NCI-H748 (cell line): ENCODE results near the gene TBCCD1.

Experiments
- DNase-seq: peaks from one replicate; lab custom pipeline; 2025; ENCODE audit not compliant: unreplicated experiment; lab: John Stamatoyannopoulos, UW

The TBCCD1 gene, protein sequence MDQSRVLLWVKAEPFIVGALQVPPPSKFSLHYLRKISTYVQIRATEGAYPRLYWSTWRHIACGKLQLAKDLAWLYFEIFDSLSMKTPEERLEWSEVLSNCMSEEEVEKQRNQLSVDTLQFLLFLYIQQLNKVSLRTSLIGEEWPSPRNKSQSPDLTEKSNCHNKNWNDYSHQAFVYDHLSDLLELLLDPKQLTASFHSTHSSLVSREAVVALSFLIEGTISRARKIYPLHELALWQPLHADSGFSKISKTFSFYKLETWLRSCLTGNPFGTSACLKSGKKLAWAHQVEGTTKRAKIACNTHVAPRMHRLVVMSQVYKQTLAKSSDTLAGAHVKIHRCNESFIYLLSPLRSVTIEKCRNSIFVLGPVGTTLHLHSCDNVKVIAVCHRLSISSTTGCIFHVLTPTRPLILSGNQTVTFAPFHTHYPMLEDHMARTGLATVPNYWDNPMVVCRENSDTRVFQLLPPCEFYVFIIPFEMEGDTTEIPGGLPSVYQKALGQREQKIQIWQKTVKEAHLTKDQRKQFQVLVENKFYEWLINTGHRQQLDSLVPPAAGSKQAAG

DNA sequence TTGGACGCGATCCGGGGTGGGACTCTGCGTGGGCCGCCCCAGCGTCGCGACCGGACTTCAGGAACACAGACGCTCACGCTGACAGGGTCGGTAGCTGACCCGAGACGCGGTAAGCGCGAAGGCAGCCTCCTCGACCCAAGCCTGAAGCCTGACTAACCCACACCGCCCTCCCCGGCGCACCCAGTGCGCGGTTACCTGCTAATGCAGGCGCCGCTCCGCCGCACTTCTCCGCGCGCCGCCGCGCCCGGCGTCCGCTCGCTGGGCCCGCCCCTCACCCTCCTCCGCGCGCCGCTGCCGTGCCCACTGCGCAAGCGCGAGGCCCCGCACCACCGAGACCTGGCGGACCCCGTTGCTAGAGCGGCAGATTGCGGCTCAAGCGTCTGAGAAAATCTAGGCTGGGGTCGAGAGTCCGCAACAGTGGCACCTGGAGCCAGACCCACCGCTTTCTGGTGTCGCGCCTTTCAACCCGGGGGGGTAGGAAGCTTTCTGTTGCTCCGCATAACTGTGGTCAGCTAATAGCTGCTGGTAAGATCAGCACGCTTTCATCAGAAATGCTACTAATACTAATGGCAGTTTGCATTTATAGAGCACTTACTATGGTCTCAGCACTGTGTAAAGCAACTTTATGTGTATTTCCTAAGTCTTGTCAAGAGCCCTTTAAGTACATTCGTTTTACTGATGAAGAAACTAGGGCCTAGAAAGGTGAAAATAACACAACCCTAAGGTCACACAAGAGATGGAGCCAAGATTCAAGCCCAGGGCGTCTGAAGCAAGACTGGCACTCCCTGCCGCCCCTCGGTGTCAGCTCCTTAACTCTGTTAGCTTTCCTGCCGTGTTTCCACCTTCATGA lies at the start of gene TBCCD1:
TSS of gene TBCCD1 (minus strand) at position 268 of the 850 bp plus-strand sequence. CDS start 3,010 bp downstream, outside the sequence.
- peak; percentile 80 for DNase-seq

DNA sequence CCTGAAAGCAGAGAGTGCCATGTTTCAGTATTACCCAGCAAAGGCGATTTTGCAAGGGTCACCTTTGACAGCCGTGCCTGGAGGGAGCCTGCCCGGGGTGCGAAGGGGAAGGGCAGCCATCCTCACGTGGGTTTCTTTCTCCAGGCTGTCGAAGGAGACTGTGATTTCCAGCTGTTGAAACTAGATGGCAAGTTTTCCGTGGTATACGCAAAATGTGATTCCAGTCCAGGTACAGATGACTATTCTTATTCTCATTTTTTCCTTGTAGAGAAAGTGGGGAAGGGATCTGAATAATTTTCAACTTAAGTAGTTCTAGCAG lies 49.1 kb upstream of the TBCCD1 start:
- no peak for DNase-seq

DNA sequence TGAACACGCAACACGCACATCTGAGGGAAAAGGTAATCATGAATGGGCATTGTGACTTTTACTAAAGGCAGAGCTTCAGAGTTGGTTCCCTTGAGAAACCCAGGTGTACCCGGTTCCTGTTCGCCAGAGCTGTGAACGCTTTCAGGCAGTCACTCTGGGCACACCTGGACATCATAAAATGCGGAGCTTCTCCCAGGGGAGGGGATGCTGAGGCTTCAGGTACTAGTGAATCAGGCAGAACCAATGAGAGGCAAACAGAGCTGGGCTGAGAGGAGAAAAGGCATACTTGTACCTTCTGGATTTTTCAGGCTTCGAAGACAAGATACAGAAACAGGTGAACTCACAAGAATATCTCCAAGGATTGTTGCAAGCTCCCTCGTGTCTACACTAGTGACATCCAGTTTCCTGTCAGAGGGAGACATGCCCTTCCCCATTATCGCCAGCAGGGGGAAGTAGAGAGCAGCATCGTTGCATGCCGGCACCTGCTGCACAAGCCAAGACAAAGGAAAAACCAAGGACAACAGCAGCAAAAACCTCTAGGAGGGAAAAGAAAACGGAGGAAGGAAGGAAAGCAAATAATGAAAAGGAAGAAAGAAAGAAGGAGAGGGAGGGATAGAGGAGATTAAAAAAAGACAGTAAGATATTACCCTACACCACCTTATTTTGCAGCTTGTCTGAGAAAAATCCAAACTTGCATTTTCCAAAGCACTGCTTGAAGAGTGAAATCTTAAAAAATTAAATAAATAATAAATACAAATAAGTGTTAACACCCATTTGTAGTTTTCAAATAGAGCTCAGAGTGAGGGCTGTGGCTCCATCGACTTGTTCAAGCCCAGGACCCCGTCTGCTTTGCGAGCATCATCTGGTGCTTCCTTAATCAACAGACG lies 47.7 kb upstream of the TBCCD1 start:
- DNase-seq: peak; percentile 52

DNA sequence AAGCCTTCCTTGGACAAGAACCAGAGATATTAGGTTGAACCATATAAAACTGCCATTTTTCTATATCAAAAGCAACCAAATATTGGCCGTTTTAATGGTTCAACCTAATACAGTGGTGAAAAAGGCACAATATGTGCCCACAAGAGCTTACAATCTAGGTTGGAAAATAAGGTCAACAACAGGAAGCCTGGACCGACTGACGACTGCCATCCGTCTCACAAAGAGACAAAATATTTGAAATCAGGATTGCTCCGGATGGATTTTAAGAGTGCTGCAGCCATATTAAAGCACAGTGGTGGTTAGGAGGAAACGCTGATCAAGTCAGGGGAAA lies 47.1 kb upstream of the TBCCD1 start:
- DNase-seq: no peak

DNA sequence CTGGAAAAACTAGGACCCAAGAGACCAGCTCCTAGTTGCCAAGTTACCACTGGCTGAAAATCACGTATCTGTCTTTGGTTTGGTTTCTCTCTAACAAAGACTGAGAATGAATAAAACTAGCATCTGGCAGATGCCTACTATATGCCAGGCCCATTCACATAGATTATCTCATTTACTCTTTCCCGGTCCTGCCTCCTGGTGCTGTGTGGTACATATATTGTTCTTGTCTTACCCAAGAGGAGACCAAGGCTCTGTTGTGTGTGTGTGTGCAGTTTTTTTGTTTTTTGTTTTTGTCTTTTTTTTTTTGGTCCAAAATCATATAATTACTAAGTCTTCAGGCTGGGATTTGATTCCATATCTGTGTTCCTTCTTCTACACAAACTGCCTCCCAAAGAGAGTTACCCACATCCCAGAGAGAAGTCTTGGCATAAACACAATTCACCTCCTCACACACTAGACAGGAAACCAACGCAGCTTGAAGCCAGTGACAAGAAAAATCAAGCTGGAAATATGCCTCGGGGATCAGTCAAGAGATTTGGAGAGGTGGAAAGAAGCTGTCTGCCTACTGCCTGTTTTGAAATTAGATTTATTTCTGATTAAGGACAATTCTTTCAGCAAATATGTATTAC lies 46.6 kb upstream of the TBCCD1 start:
- DNase-seq: no peak

DNA sequence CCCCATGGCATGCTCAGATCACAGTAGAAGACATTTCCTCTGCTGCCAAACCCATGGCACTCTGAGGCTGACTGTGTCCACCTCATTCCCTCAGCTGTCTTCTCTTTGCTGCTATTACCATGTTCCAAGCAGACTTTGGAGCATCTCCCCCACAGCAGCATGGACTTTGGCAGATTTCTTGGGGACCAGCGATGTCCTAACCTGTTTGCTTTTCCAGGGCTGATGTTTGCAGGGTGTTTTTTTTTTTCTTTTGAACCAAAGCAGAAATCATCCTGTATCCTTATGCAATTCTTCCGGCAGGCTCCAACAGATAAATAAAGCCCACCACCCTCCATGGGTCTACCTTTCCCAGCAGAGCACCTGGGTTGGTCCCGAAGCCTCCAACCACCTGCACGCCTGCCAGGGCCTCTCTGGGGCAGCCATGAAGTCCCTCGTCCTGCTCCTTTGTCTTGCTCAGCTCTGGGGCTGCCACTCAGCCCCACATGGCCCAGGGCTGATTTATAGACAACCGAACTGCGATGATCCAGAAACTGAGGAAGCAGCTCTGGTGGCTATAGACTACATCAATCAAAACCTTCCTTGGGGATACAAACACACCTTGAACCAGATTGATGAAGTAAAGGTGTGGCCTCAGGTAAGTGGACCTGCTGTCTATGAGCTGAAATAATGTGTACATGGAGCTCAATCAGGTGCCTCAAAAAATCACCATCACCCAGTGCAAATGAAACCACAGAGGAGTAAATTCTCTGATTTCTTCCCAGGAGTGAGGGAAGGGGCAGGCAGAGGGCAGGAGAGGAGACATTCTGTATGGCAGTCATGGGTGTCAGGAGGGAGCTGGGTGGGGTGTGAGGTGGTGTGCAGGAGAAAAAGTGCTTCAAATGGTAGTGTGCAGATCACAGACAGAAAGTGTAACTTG lies 45.8 kb upstream of the TBCCD1 start, which contains the start of gene AHSG:
TSS of gene AHSG (plus strand) at position 340 of the 916 bp plus-strand sequence. CDS start at position 422, 82 bp downstream.
- no peak for DNase-seq

DNA sequence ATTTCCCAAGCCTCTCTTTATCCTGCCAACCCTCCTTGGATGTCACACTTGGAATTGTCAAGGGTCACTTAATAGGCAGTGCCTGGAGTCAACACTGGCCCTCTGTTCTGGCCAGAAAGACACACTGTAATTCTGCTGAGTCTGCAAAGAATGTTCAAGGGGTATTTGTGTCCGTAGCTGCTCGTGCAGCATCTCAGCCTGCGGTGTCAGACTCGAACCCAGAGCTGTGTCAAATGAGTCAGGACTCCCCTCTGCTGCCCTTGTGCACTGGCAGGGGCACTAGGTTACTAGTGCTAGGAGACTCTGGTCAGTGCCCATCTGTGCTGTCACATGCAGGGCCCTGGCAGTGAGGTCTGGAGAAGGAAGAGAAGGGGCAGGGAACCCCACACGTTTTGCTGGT lies 44.9 kb upstream of the TBCCD1 start:
- DNase-seq: no peak

DNA sequence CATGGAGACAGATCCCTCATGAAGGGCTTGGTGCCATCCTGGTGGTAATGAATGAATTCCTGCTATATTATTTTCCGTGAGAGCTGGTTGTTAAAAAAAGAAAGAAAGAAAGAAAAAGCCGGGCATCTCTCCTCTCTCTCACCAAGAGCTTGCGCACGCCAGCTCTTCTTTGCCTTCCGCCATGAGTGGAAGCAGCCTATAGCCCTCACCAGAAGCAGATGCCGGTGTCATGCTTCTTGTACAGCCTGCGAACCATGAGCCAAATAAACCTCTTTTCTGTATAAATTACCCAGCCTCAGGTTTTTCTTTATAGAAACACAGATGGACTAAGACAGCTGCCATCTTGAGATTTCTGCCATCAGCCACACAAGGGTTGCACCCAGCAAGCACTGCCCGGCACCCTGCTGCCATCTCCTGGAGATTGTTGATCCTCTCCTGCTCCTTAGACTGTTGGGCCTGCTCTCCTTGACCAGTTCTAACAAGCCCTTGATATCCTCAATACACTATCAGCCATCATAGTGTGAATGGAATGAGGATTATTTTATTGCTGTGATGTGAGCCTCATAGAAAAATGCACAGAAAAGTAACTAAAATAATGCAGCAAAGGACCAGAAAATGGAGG lies 42.2 kb upstream of the TBCCD1 start:
- no peak for DNase-seq

DNA sequence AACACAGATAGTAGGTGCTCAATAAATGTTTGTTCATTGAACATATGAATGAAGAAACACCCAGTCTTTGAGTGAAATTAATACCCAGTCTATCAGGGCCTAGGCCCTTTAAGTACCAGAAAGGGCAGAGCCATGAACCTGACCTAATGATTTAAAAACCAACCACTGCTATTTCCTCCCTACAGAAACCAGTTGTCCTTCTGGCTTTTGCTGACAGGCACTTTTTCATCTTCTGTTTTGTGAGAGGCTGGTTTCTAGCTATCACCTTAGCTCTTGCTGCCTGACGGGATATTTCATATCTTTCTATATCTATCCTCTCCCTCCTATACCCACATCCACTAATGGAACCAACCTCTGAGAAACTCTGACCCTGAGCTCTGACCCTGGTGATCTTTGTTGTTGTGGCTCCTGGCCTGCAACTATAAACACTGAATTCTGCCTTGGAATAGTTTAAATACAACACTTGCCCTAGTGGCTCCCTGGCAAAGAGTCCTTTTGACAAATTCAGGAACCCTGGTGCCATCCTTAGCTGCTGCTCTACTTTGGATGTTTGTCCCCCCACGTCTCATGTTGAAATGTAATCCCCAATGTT lies 41.6 kb upstream of the TBCCD1 start:
- no peak for DNase-seq

DNA sequence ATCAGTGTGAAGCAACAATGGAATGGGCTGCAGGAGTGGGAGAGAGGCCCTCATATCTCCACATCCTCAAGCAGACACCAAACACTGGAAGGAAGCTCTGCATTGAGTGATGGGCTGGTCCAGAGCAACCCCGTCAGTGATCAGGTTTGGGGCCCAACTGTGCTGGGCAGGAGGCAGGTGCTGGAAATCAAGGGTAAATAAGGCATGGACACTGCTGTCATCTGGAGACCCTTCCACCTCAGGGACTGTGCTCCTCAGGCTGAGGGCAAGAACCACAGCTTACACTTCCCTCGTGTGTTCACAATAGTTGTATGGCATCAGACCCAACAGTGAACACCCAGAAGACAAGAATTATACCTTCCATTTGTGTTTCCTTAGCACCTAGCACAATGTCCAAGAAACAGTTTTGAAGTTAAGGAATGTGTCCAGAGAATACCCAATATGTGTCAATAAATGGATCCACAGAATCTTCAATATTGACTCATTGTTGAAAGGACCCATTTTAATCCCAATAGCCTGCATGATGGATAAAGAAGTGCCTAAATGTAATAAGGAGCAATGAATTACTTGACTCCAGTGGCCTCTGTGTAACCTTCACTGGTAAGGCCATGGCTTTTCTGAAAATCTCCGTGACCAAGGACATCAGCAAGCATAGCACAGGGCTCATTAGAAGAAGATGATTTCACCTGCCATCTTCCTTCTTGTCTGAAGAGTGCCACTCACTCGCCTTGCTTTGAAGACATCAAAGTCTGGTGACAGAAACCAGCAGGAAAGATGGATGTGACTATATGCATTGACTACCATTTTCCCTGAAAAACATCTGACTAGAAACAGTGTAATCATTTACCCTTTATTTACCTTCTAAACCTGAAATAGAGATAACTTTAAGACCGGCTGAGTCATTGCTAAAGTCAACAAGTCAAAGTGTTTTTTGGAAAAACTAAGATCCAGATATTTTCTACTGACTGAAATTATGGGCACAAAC lies 38.7 kb upstream of the TBCCD1 start:
- no peak for DNase-seq

DNA sequence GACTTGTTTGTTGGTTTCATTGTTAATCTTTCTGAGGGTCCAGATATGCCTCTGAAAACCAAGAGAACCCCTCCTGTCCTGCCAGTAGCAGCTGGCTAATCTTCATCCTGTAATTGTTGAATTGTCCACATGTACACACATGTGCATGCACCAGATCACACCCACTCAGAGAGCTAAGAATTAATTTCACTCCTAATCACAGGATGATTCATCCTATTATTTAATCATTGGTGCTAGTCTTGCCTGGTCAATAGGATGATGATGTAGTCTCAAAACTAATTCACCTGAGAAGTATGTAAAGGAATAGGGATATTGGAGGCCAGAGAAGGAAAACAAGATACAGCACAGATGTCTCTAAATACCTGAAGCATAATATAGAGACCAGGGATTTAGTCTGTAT lies 37.9 kb upstream of the TBCCD1 start:
- DNase-seq: no peak

DNA sequence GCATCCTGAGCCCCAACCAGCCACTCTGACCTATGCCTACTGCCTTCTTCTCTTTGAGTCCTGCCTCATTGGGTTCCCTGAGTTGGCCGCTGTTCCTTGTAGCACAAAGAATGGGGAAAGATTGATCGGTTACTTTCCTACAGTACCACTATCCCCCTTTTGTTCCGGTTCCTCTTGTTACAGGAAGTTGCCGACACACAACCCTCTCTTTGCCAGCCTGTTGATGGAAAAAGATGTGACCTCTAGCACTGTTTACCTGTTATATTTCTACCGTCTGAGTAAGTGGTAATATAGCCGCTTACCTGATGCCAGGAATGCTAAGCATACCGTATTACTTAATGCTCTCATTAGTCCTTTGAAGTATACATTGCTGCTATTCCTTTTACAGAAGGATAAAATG lies 36.0 kb upstream of the TBCCD1 start:
- DNase-seq: no peak

DNA sequence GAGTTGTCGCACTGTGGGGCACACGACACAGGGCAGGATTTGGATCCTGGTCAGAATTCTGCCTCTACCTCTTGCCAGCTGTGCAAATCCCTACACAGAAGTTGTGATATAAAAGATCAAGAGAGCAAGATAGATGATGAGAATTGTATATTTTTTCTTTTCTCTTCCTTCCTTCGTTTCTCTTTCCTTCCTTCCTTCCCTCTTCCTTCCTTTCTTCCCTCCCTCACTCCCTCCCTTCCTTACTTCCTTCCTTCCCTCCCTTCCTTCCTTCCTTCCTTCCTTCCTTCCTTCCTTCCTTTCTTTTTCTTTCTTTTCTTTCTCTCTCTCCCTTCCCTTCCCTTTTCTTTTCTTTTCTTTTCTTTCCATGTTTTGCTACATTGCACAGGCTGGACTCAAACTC lies 33.8 kb upstream of the TBCCD1 start:
- no peak for DNase-seq

DNA sequence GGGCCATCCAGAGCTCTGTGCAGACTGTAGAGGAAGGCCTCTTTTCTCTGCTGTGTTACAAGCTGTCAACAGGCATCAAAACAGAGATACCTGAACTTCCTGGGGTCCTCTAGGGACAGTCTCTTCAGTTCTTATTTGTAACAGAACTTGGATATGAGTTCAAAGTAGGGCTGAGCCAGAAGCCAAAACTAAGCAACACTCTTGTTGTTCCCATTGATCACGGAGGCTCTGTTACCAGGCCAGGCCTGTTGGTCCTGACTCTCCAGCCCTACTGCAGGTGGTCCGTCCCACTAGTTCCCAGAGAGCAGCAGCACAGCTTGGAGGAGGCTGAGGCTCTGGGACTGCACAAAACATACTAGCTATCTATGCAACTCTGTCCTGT lies 32.6 kb upstream of the TBCCD1 start:
- DNase-seq: no peak

DNA sequence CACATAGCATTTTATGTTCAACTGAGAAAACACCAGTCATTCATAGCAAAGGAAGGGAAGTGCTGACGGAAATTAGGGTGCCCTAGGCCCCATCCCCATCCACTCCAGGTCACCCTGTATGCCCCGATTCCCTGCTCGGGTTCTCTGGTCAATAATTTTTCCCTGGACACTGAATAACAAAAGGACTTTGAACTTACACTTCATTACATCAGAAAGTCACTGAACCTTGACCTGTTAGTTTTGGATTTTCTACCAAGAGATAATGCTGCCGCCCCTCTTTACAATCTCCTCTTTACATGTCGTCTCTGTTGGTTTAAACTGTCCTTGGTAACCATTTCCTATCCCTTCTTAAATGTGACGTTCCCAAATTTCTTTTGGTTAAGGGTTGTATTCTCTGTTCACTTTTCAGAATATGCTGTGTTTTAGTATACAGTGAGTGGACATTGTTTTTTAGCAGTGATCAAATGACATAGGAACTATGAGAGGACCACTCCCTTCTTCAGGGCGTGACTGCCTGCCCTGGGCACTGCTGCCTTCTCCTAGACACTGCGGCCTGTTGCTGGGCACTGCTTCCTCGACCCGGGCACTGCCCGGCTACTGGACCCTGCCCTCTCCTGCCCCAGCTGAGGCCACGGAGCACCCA lies 32.1 kb upstream of the TBCCD1 start:
- no peak for DNase-seq

DNA sequence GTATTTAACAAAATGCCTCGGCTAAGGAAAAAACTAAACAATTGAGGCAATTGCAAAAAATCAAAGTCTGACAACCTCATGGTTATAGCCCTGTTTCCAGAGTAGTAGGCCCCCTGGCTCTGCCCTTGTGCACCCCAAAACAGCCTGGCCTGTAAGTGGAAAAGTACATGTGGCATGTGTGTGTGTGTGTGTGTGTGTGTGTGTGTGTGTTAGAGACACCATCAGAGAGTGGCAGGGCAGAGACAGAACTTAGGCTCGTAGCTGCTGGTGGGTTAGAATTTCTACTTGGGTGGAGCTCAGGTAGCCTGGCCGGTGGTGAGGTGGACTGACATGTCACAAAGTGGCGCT lies 31.6 kb upstream of the TBCCD1 start:
- DNase-seq: no peak

DNA sequence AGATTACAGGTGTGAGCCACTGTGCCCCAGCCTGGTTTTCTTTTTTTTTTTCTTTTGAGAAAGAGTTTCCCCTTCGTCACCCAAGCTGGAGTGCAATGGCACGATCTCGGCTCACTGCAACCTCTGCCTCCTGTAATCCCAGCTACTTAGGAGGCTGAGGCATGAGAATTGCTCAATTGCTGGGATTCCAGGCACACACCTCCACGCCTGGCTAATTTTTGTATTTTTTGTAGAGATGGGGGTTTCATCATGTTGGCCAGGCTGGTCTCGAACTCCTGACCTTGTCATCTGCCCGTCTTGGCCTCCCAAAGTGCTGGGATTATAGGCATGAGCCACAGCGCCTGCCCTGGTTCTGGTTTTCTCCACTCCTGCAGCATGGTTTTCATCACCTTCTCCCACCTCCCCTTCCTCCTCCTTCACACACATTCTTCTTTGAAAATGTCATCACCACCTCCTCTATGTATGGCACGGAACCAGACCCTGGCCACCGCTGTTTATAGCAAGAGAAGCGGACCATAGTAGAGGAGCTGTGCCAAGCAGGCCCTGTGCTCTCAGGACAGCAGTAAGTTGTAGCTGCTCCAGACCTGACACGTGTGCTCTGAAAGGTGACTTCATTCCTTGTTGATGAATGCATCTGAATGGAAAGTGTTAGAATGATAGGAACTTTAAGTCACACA lies 31.1 kb upstream of the TBCCD1 start:
- no peak for DNase-seq
